Nucleus accumbens (tissue), 56 donors: ENCODE results near the gene TTLL6.

Experiments used
- DNase-seq, 56 donors: peaks; one replicate each; lab custom pipeline; 2025; lab: John Stamatoyannopoulos, UW

TTLL6 gene

GRCh38 chr17:48769009-48769675 lies 47.9 kb downstream of the TTLL6 start:
- DNase-seq = no peak

GRCh38 chr17:48767263-48767774 lies 49.7 kb downstream of the TTLL6 start:
- DNase-seq = no peak

GRCh38 chr17:48761114-48761513 lies 55.9 kb downstream of the TTLL6 start:
- no peak for DNase-seq

GRCh38 chr17:48760411-48760810 lies 56.6 kb downstream of the TTLL6 start:
- no peak for DNase-seq

GRCh38 chr17:48759288-48759687 lies 57.7 kb downstream of the TTLL6 start:
- DNase-seq = no peak

GRCh38 chr17:48757524-48757961 lies 59.5 kb downstream of the TTLL6 start:
- DNase-seq = no peak

GRCh38 chr17:48756830-48757251 lies 60.2 kb downstream of the TTLL6 start:
- no peak for DNase-seq

- DNase-seq = no peak
Observed at GRCh38 chr17:48755356-48755755, 61.7 kb downstream of the TTLL6 start.

GRCh38 chr17:48754500-48755261 lies 62.3 kb downstream of the TTLL6 start:
- DNase-seq = no peak

- no peak for DNase-seq
Observed at GRCh38 chr17:48753794-48754499, 63.1 kb downstream of the TTLL6 start.

GRCh38 chr17:48752399-48753288 lies 64.4 kb downstream of the TTLL6 start:
- no peak for DNase-seq

GRCh38 chr17:48751733-48752398 lies 65.2 kb downstream of the TTLL6 start:
- DNase-seq = peak in 1 of 56 donors; percentile 0

GRCh38 chr17:48751172-48751571 lies 65.9 kb downstream of the TTLL6 start:
- DNase-seq = no peak

GRCh38 chr17:48749621-48750553 lies 67.1 kb downstream of the TTLL6 start:
- DNase-seq = no peak

GRCh38 chr17:48748718-48749566 lies 68.1 kb downstream of the TTLL6 start:
- no peak for DNase-seq

- DNase-seq = no peak
Observed at GRCh38 chr17:48747445-48748363, 69.3 kb downstream of the TTLL6 start.
